HepG2 (cell line): ENCODE data around the gene FYB1. TPM values are rescaled to one million over a fixed set of nuclear protein-coding genes. Genes with fewer than 3 reads are reported as not detected.

Experiments used
- ATAC-seq: fragments of 200-7000 bp; cut with Tn5 transposase; 3 replicates; pipeline ENCODE4 v1.9.1; 2020; ENCODE audit warnings: mild to moderate bottlenecking, moderate library complexity
- BruUV-seq: library from RNA; stranded (reverse); fragments of 400-500 nt; replicated peaks from 2 replicates; lab custom pipeline; 2021; lab: Mats Ljungman, UMichigan
- CTCF ChIA-PET: fragments of 300-600 bp; formaldehyde crosslinking; extraction: SDS; loops from one replicate; lab custom pipeline; 2021; ENCODE audit warnings: low total read pairs, inconsistent platforms, low intra/inter-chr PET ratio; lab: Yijun Ruan, JAX
- POLR2A ChIA-PET: fragments of 350-600 bp; sonication (Branson Sonifier 250); formaldehyde crosslinking; loops from one replicate; lab custom pipeline; 2020; ENCODE audit warnings: antibody characterized with exemption, inconsistent platforms; lab: Yijun Ruan, JAX
- DNase-seq: peaks from one replicate; pipeline ENCODE4 v3.0.0-alpha.2; 2015; ENCODE audit warnings: low spot score
- FAIRE-seq: peaks from 3 replicates; lab custom pipeline; 2011; peaks lifted over from hg19 to GRCh38; lab: Jason Lieb, UNC
- H2AFZ ChIP-seq: one replicate; pipeline ENCODE4 v1.6.1; 2011; ENCODE audit warnings: low read length, inconsistent platforms
- H3K27ac ChIP-seq: fragments of 300-600 bp; 3 replicates; pipeline ENCODE4 v1.8.0; 2011; ENCODE audit warnings: mixed run types, mild to moderate bottlenecking, mixed read lengths, low read length, inconsistent platforms; ENCODE audit not compliant: insufficient read depth; ENCODE audit errors: extremely low read length
- H3K27me3 ChIP-seq, 2 experiments: fragments of 200-600 bp in 1 of 2; 2 replicates in 1 of 2; 3 replicates in 1 of 2; pipeline versions ENCODE4 v1.6.0 to v1.8.0; 2011; ENCODE audit warnings: low read length in 2 of 2, mild to moderate bottlenecking in 2 of 2, moderate library complexity in 2 of 2, inconsistent platforms in 1 of 2; ENCODE audit not compliant: insufficient read depth in 2 of 2, control insufficient read depth in 1 of 2
- H3K36me3 ChIP-seq, 2 experiments: fragments of 200-600 bp in 1 of 2; replicated peaks in 1 of 2; 2 replicates in 1 of 2; 3 replicates in 1 of 2; pipeline versions ENCODE4 v1.5.1 to v1.8.0; 2011; ENCODE audit warnings: low read length in 2 of 2, inconsistent platforms in 1 of 2; ENCODE audit not compliant: insufficient read depth in 2 of 2, control insufficient read depth in 1 of 2
- H3K4me1 ChIP-seq: 2 replicates; pipeline ENCODE4 v1.5.1; 2012; ENCODE audit warnings: low read length, inconsistent platforms; ENCODE audit not compliant: insufficient read depth
- H3K4me2 ChIP-seq: 2 replicates; pipeline ENCODE4 v1.6.0; 2011; ENCODE audit warnings: low read depth, low read length, inconsistent platforms
- H3K4me3 ChIP-seq, 3 experiments: fragments of 200-600 bp in 1 of 3; sonication (generic), shearing (Covaris generic) in 1 of 3; replicated peaks in 1 of 3; 2 replicates each; pipeline ENCODE4 v1.5.1; 2011 to 2016; ENCODE audit warnings: low read length in 3 of 3, inconsistent platforms in 2 of 3, low read depth in 2 of 3, mild to moderate bottlenecking in 2 of 3, control low read depth in 1 of 3, mixed read lengths in 1 of 3; ENCODE audit not compliant: insufficient read depth in 1 of 3
- H3K79me2 ChIP-seq: one replicate; pipeline ENCODE4 v1.6.1; 2011; ENCODE audit warnings: low read length, inconsistent platforms; ENCODE audit not compliant: insufficient read depth
- H3K9ac ChIP-seq: 2 replicates; pipeline ENCODE4 v1.6.0; 2011; ENCODE audit warnings: mild to moderate bottlenecking, low read depth, low read length, inconsistent platforms; ENCODE audit not compliant: insufficient read depth
- H3K9me3 ChIP-seq: 2 replicates; pipeline ENCODE4 v1.5.1; 2012; ENCODE audit warnings: mild to moderate bottlenecking, low read length
- H4K20me1 ChIP-seq: 2 replicates; pipeline ENCODE4 v1.6.0; 2011; ENCODE audit warnings: inconsistent platforms, mild to moderate bottlenecking, low read length, moderate library complexity; ENCODE audit not compliant: insufficient read depth
- NR2F6 ChIP-seq, 2 experiments: IDR thresholded peaks; 2 replicates each; pipeline ENCODE4 v1.6.1; 2016; ENCODE audit warnings: antibody characterized with exemption in 1 of 2, mild to moderate bottlenecking in 1 of 2
- RCOR2 ChIP-seq: IDR thresholded peaks from 2 replicates; pipeline ENCODE4 v1.6.1; 2016; ENCODE audit warnings: missing biosample characterization, missing genetic modification reagents
- ZBTB42 ChIP-seq: sonication (generic); formaldehyde crosslinking; IDR thresholded peaks from 2 replicates; pipeline ENCODE4 v1.5.0; 2020; ENCODE audit warnings: mild to moderate bottlenecking, missing genetic modification reagents
- ZNF235 ChIP-seq: sonication (generic); formaldehyde crosslinking; IDR thresholded peaks from 2 replicates; pipeline ENCODE4 v1.8.1; 2023; ENCODE audit warnings: mild to moderate bottlenecking, missing genetic modification reagents, borderline replicate concordance
- ZNF24 ChIP-seq: fragments of 450-650 bp; IDR thresholded peaks from 2 replicates; pipeline ENCODE4 v1.6.1; 2017; ENCODE audit warnings: antibody characterized with exemption, mild to moderate bottlenecking
- ZNF543 ChIP-seq: sonication (generic); formaldehyde crosslinking; IDR thresholded peaks from 2 replicates; pipeline ENCODE4 v1.4.0; 2020; ENCODE audit warnings: mild to moderate bottlenecking, missing genetic modification reagents
- ZNF616 ChIP-seq: sonication (generic); formaldehyde crosslinking; IDR thresholded peaks from 2 replicates; pipeline ENCODE4 v1.5.0; 2020; ENCODE audit warnings: low read depth, mild to moderate bottlenecking, missing genetic modification reagents
- WGBS: methylation state at CpG from one replicate; pipeline ENCODE4 v1.1.6; 2017; ENCODE audit warnings: low lambda C conversion rate; 5-methylcytosine and 5-hydroxymethylcytosine counted together
- in situ Hi-C: cut with HindIII; loops from 2 replicates; pipeline ENCODE4 v1.10.0; 2017; ENCODE audit warnings: low pct_unique_long_range_greater_than_20kb; ENCODE audit not compliant: extremely low pct_ligation_motif_present
- intact Hi-C: fragments of 100-400 bp; cut with micrococcal nuclease; formaldehyde crosslinking; loops from one replicate; pipeline ENCODE4 v1.10.0; 2022; ENCODE audit not compliant: unreplicated experiment
- polyA plus RNA-seq, 8 experiments: library from polyadenylated mRNA; depleted of rRNA in 3 of 8; stranded (reverse) in 7 of 8; unstranded in 1 of 8; fragments of >200 nt; fragmentation: Illumina TruSeq in 4 of 8; extraction: Trizol in 4 of 8; gene quantifications; 2 replicates each; pipeline versions ENCODE4 v1.2.1 to v1.2.3, GENCODE V29; 2011 to 2016; ENCODE audit warnings: low read depth in 4 of 8, missing spikeins in 1 of 8, mixed read lengths in 1 of 8; ENCODE audit not compliant: insufficient read depth in 1 of 8
- total RNA-seq, 5 experiments: library from RNA; depleted of rRNA; stranded (reverse); fragments of >200 nt; fragmentation: Illumina TruSeq; extraction: Trizol; gene quantifications; 2 replicates each; pipeline ENCODE4 v1.2.3, GENCODE V29; 2016; ENCODE audit warnings: low read depth in 1 of 5
- TF ChIP-seq, protein P1 (sequence below): sonication (generic); formaldehyde crosslinking; IDR thresholded peaks from 2 replicates; pipeline ENCODE4 v1.5.0; 2020; ENCODE audit warnings: mild to moderate bottlenecking, missing genetic modification reagents, borderline replicate concordance

Gene FYB1
- total and polyA plus RNA-seq, 2 of the 13 experiments (the other 11 are each of a cell fraction or from before 2014, with no cell fraction given) = 0.03 TPM; not detected in 1

DNA sequence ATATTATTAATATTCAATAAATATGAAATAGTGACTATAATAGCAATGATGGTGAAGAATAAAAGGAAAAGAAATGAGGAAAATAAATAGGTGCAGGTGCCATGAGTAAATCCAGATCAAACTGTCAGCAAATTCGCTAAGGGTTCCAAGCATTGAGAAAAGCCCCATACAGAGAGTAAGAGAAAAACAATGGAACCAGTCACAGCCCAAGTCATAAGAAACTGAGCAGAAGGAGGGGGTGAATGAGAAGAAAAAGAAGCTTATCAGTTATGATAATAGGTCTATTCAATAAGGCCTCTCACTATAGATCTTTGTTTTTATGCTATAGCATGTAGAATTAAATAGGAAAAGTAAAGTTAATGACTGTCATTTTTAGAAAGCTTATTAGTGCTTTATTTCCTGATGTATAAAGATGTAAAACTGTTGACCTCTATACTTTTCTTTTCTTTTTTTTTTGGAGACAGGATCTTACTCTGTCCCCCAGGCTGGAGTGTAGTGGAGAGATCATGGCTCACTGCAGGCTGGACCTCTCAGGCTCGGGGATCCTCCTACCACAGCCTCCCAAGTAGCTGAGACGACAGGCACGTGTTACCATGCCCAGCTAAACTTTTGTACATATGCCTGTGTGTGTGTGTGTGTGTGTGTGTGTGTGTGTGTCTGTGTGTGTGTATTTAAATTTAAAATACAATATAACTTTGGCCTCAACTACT lies 72.4 kb downstream of the FYB1 start:
- no peak overlapping the region for H3K9ac ChIP-seq
- intact Hi-C loops = loop anchor here (10.0 kb wide), 1 partner anchor 228 kb away; no protein-coding TSS in a partner anchor
- no peak overlapping the region for H3K4me3 ChIP-seq
- H3K4me2 ChIP-seq = no peak overlapping the region
- H3K27me3 ChIP-seq = no peaks in the 10 kb centered on the region; a peak in 1 of 5 replicates
- no peaks in the 10 kb centered on the region for H3K79me2 ChIP-seq
- ATAC-seq (no peak), DNase-seq (no peak), FAIRE-seq (no peak)
- no TSS peak for BruUV-seq
- ChIA-PET POLR2A (no interaction called here), CTCF (no interaction called here)
- H3K36me3 ChIP-seq = no peaks in the 10 kb centered on the region
- no peaks in the 10 kb centered on the region for H3K4me1 ChIP-seq
- H4K20me1 ChIP-seq = no peaks in the 10 kb centered on the region
- 7% methylated on average over 4 of the region's 4 CpGs for WGBS
- TF ChIP-seq ZBTB42 (CRISPR knock-in tag) (no peak), NR2F6 (IDR thresholded peaks at IDR 0.05) (no peak), NR2F6 (CRISPR knock-in tag; IDR thresholded peaks at IDR 0.05) (no peak), ZNF24 (no peak), ZNF543 (CRISPR knock-in tag) (no peak), ZNF616 (no peak), RCOR2 (no peak), ZNF235 (CRISPR knock-in tag) (no peak)
- H2AFZ ChIP-seq = no peak overlapping the region
- no peak overlapping the region for H3K27ac ChIP-seq
- H3K9me3 ChIP-seq = no peaks in the 10 kb centered on the region
- in situ Hi-C loops = no loop called here

DNA sequence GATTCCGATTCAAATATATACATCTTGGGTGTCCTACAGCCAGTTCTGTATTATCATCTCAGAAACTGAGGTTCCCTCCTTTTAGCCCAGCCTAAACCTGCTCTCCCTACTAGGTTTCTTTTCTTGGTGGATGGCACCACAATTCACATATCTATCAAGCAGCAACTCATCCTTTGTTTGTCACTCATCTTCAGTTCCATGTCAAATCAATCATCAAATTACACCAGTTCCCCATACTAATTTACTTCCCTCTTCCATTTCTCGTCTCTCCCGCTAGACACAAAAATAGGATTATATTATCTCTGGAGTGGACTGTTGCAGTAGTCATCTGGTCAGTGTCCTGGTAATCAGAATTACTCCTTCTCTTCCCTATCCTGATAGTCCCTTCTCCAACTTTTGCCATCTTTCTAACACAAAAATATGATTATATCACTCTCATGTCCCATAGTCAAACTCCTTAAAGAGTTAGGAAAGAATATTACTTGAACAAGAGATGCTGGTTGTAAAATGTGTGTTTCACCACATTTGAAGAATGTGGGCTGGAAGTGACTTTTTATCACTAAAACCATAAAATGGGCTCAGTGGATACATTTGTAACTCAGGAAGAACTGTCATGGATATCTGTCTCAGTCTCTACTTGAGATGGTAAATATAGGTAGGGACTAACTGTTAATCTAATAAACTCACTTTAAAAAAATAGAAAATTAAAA lies 76.1 kb downstream of the FYB1 start:
- no TSS peak for BruUV-seq
- intact Hi-C loops (loop anchor here (10.0 kb wide), 1 partner anchor 231 kb away; no protein-coding TSS in a partner anchor), in situ Hi-C loops (no loop called here)
- H3K27me3 ChIP-seq = no peaks in the 10 kb centered on the region; a peak in 1 of 5 replicates
- no peak for DNase-seq
- H3K9me3 ChIP-seq = no peaks in the 10 kb centered on the region
- whole genome bisulfite sequencing = 24% methylated on average over 3 of the region's 3 CpGs
- H3K79me2 ChIP-seq = no peaks in the 10 kb centered on the region
- H3K4me2 ChIP-seq = no peak overlapping the region
- H3K36me3 ChIP-seq = no peaks in the 10 kb centered on the region
- H3K4me1 ChIP-seq = no peaks in the 10 kb centered on the region
- TF ChIP-seq, protein P1, sequence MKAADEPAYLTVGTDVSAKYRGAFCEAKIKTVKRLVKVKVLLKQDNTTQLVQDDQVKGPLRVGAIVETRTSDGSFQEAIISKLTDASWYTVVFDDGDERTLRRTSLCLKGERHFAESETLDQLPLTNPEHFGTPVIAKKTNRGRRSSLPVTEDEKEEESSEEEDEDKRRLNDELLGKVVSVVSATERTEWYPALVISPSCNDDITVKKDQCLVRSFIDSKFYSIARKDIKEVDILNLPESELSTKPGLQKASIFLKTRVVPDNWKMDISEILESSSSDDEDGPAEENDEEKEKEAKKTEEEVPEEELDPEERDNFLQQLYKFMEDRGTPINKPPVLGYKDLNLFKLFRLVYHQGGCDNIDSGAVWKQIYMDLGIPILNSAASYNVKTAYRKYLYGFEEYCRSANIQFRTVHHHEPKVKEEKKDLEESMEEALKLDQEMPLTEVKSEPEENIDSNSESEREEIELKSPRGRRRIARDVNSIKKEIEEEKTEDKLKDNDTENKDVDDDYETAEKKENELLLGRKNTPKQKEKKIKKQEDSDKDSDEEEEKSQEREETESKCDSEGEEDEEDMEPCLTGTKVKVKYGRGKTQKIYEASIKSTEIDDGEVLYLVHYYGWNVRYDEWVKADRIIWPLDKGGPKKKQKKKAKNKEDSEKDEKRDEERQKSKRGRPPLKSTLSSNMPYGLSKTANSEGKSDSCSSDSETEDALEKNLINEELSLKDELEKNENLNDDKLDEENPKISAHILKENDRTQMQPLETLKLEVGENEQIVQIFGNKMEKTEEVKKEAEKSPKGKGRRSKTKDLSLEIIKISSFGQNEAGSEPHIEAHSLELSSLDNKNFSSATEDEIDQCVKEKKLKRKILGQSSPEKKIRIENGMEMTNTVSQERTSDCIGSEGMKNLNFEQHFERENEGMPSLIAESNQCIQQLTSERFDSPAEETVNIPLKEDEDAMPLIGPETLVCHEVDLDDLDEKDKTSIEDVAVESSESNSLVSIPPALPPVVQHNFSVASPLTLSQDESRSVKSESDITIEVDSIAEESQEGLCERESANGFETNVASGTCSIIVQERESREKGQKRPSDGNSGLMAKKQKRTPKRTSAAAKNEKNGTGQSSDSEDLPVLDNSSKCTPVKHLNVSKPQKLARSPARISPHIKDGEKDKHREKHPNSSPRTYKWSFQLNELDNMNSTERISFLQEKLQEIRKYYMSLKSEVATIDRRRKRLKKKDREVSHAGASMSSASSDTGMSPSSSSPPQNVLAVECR (CRISPR knock-in tag) = no peak
- no peak overlapping the region for H3K4me3 ChIP-seq
- FAIRE-seq = no peak
- H3K9ac ChIP-seq = no peak overlapping the region
- H3K27ac ChIP-seq = no peak overlapping the region
- no peaks in the 10 kb centered on the region for H4K20me1 ChIP-seq
- ChIA-PET POLR2A (no interaction called here), CTCF (no interaction called here)
- no peak overlapping the region for H2AFZ ChIP-seq
- ATAC-seq = no peak
